Ovary (tissue), 3 donors: ENCODE data around the gene FBXO38.

Experiments
- CTCF ChIP-seq, 3 donors: fragments of 450-650 bp in 2 of 3; fragments of 200-600 bp in 1 of 3; IDR thresholded peaks; one replicate each; pipeline versions ENCODE4 v1.5.1 to v1.8.0; 2016 to 2022; ENCODE audit warnings: antibody characterized with exemption in 3 of 3, mild to moderate bottlenecking in 1 of 3
- POLR2A ChIP-seq: fragments of 450-650 bp; IDR thresholded peaks from one replicate; pipeline ENCODE4 v1.6.1; 2017; ENCODE audit warnings: antibody characterized with exemption, mild to moderate bottlenecking, moderate library complexity
- donor health status: DM: no; HTN: no; CAD: no.

- TF ChIP-seq CTCF (IDR thresholded peaks at IDR 0.05) (no peak), POLR2A (no peak)
Measured at GRCh38 chr5:148477429-148477828, 93.7 kb downstream of the FBXO38 start.
